Measurements from ENCODE around the gene CD302.

DNA sequence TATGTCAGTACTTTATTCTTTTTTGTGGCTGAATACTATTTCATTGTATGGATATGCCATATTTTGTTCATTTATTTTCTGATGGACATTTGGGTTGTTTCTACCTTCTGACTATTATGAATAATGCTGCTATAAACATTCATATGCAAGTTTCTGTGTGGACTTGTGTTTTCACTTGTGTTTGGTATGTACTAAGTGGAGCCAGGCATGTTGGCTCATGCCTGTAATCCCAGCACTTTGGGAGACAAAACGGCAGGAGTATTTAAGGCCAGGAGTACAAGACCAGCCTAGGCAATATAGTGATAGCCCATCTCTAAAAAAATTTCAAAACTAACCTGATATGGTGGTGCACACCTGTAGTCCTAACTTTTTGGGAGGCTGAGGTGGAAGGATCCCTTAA, 62.4 kb downstream of the CD302 start:
- TF ChIP-seq, protein P1, sequence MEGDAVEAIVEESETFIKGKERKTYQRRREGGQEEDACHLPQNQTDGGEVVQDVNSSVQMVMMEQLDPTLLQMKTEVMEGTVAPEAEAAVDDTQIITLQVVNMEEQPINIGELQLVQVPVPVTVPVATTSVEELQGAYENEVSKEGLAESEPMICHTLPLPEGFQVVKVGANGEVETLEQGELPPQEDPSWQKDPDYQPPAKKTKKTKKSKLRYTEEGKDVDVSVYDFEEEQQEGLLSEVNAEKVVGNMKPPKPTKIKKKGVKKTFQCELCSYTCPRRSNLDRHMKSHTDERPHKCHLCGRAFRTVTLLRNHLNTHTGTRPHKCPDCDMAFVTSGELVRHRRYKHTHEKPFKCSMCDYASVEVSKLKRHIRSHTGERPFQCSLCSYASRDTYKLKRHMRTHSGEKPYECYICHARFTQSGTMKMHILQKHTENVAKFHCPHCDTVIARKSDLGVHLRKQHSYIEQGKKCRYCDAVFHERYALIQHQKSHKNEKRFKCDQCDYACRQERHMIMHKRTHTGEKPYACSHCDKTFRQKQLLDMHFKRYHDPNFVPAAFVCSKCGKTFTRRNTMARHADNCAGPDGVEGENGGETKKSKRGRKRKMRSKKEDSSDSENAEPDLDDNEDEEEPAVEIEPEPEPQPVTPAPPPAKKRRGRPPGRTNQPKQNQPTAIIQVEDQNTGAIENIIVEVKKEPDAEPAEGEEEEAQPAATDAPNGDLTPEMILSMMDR (IDR thresholded peaks at IDR 0.05 in 4 of 5, conservative IDR thresholded peaks at IDR 0.05 in 1 of 5) = no peak
- no peak for TF ChIP-seq POLR2A (IDR thresholded peaks at IDR 0.05)
